Measurements from ENCODE around the gene ATP1B3.
"Not testable (repeated sequence)": the region's sequence is repeated elsewhere in the genome, so short reads cannot be mapped to it uniquely, and the experiment has no call there.

Gene ATP1B3

GRCh38 chr3:141876381-141876890, at the start of gene ATP1B3:
Gene ATP1B3, plus strand, starts transcription at chr3:141876643. Its CDS starts 159 bp downstream, at chr3:141876802.
- DNase-seq = peak; percentile 39 to 78

GRCh38 chr3:141828487-141828886, 48.0 kb upstream of the ATP1B3 start:
- no peak for DNase-seq

GRCh38 chr3:141828890-141829289, 47.6 kb upstream of the ATP1B3 start:
- peak; percentile 42 to 49 for DNase-seq

- no peak for DNase-seq
Measured at GRCh38 chr3:141830508-141830907, 45.9 kb upstream of the ATP1B3 start.

- DNase-seq = no peak
Measured at GRCh38 chr3:141834292-141834691, 42.2 kb upstream of the ATP1B3 start.

- no peak for DNase-seq
Measured at GRCh38 chr3:141835557-141836229, 40.8 kb upstream of the ATP1B3 start.

GRCh38 chr3:141839389-141839788, 37.1 kb upstream of the ATP1B3 start:
- DNase-seq = no peak

- DNase-seq = no peak
Measured at GRCh38 chr3:141840737-141841544, 35.5 kb upstream of the ATP1B3 start.

GRCh38 chr3:141844108-141844507, 32.3 kb upstream of the ATP1B3 start:
- DNase-seq = no peak

GRCh38 chr3:141844812-141845211, 31.6 kb upstream of the ATP1B3 start:
- no peak for DNase-seq

GRCh38 chr3:141845407-141846049, 30.9 kb upstream of the ATP1B3 start:
- DNase-seq = no peak

- no peak for DNase-seq
Measured at GRCh38 chr3:141846050-141846433, 30.4 kb upstream of the ATP1B3 start.

GRCh38 chr3:141848159-141848748, 28.2 kb upstream of the ATP1B3 start:
- not testable (repeated sequence) for DNase-seq

- DNase-seq = no peak
Measured at GRCh38 chr3:141849056-141849815, 27.2 kb upstream of the ATP1B3 start.

- DNase-seq = no peak
Measured at GRCh38 chr3:141851411-141851810, 25.0 kb upstream of the ATP1B3 start.

- no peak for DNase-seq
Measured at GRCh38 chr3:141853081-141853601, 23.3 kb upstream of the ATP1B3 start.

- no peak for DNase-seq
Measured at GRCh38 chr3:141853629-141854168, 22.7 kb upstream of the ATP1B3 start.

GRCh38 chr3:141854599-141854998, 21.8 kb upstream of the ATP1B3 start:
- no peak for DNase-seq

- no peak for DNase-seq
Measured at GRCh38 chr3:141858312-141858711, 18.1 kb upstream of the ATP1B3 start.

- DNase-seq = no peak
Measured at GRCh38 chr3:141859651-141860050, 16.8 kb upstream of the ATP1B3 start.

- DNase-seq = no peak
Measured at GRCh38 chr3:141860086-141860669, 16.3 kb upstream of the ATP1B3 start.
